Adrenal gland (tissue), 5 donors: ENCODE data around the gene ADARB2.

ENCODE experiments used
- CTCF ChIP-seq, 6 experiments: fragments of 450-650 bp in 4 of 6; fragments of 200-600 bp in 2 of 6; sonication (generic) in 1 of 6; IDR thresholded peaks; 1 replicate in 5 of 6; 2 replicates in 1 of 6; pipeline versions ENCODE4 v1.5.1 to v1.8.0; 2016 to 2021; ENCODE audit warnings: antibody characterized with exemption in 6 of 6, mild to moderate bottlenecking in 2 of 6, moderate library complexity in 1 of 6
- POLR2A ChIP-seq, 2 donors: fragments of 450-650 bp; IDR thresholded peaks; one replicate each; pipeline ENCODE4 v1.6.1; 2017; ENCODE audit warnings: antibody characterized with exemption in 2 of 2, mild to moderate bottlenecking in 2 of 2, moderate library complexity in 1 of 2
- donor health status: DM: no; HTN: no; CAD: no.

GRCh38 chr10:1651270-1651966 lies 85.9 kb downstream of the ADARB2 start:
- no peak for TF ChIP-seq POLR2A (IDR thresholded peaks at IDR 0.05)
- TF ChIP-seq CTCF (IDR thresholded peaks at IDR 0.05): no peak
